ENCODE measurements around the gene OR2V2. TPM values are rescaled to one million over a fixed set of nuclear protein-coding genes. Genes with fewer than 3 reads are reported as not detected.

The OR2V2 gene
- total RNA-seq, 1 experiment from 2014 or later, result not detected

DNA sequence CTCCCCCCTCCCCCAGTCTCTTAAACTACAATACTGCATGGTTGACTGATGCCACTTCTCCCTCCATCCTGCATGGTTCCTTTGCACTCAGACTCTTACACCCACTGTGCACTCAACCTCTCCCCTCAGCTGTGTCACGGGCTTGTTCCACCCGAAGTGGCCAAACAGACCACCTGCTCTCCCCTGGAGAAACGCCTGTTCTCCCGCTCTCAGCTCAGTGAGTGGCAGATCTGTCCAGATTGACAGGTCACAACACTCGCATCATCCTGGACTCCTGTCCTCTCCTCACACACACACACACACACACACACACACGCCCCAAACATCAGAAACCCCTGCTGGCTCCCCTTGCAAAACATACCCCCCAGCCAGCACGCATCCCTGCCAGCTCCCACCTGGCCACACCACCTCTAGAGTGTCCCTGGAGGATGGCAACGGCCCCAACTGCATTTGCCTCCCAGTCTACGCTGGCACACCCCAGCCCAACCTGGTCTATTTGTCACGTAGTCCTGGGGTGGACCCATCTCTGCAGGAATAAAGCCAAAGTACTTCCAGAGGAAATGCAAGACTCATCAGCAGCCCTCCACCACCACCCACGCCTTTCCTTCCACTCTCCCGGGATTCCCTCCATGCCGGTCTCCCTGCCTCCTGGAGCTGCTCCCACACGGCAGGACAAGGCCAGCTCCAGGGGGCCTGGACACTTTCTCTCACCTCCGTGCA lies 19.3 kb upstream of the OR2V2 start:
- Mint-ChIP-seq H3K4me3 (no peak overlapping the region), H3K27ac (no peak overlapping the region), H3K36me3 (ENCODE audit: insufficient read depth in 1 of 3, low read depth in 3 of 3) (no peaks in the 10 kb centered on the region), H3K9me3 (peaks cover 0 to 7% of the 10 kb centered on the region in 2 experiments; a peak in 2 of 5 replicates), H3K4me1 (peaks cover 0 to 8% of the 10 kb centered on the region in 2 experiments; a peak in 1 of 4 replicates), H3K27me3 (ENCODE audit: low read depth) (peaks cover 44% of the 10 kb centered on the region)
- no peak overlapping the region for H2BK5ac ChIP-seq (ENCODE audit: insufficient read length, low read length)
- no peak overlapping the region for H3K4me2 ChIP-seq (ENCODE audit: insufficient read depth, insufficient read length, low read length)
- H3K27ac ChIP-seq (ENCODE audit: insufficient read length, low read depth, low read length), result no peak overlapping the region
- H2BK12ac ChIP-seq (ENCODE audit: insufficient read length, low read depth, low read length), result no peak overlapping the region
- no peak overlapping the region for H3K4ac ChIP-seq (ENCODE audit: low read depth, low read length)
- no peak overlapping the region for H2BK20ac ChIP-seq (ENCODE audit: low read depth, low read length, poor library complexity, severe bottlenecking)
- H2AK5ac ChIP-seq (ENCODE audit: insufficient read length, low read length), result no peak overlapping the region
- no peak overlapping the region for H4K5ac ChIP-seq (ENCODE audit: insufficient read length, low read depth, low read length)
- H3K23me2 ChIP-seq (ENCODE audit: insufficient read length, low read depth, low read length, poor library complexity, severe bottlenecking), result no peaks in the 10 kb centered on the region
- no peaks in the 10 kb centered on the region for H4K20me1 ChIP-seq (ENCODE audit: control insufficient read depth, insufficient read depth, insufficient read length)
- DNase-seq, result no peak
- H2BK120ac ChIP-seq (ENCODE audit: low read depth, low read length, poor library complexity, severe bottlenecking), result no peak overlapping the region
- no peaks in the 10 kb centered on the region for H3K4me1 ChIP-seq (ENCODE audit: insufficient read depth, low read length)
- no peak overlapping the region; the same call in 1 of the 2 replicates for H3K14ac ChIP-seq (ENCODE audit: insufficient read depth, low read length)
- no peak overlapping the region for H4K91ac ChIP-seq (ENCODE audit: insufficient read length, low read depth, low read length)
- H4K8ac ChIP-seq (replicated peaks; ENCODE audit: insufficient read length, low read depth, low read length), result no peak overlapping the region
- H3K56ac ChIP-seq (ENCODE audit: insufficient read length, low read depth, low read length), result no peak overlapping the region
- H2BK15ac ChIP-seq (ENCODE audit: low read depth, low read length), result no peak overlapping the region
- H2AFZ ChIP-seq (ENCODE audit: low read length), result no peak overlapping the region
- no peak overlapping the region for H3K18ac ChIP-seq (ENCODE audit: insufficient read length, low read depth, low read length)
- no peak overlapping the region for H3K23ac ChIP-seq (ENCODE audit: insufficient read length, low read depth, low read length)
- TF ChIP-seq, protein P1, sequence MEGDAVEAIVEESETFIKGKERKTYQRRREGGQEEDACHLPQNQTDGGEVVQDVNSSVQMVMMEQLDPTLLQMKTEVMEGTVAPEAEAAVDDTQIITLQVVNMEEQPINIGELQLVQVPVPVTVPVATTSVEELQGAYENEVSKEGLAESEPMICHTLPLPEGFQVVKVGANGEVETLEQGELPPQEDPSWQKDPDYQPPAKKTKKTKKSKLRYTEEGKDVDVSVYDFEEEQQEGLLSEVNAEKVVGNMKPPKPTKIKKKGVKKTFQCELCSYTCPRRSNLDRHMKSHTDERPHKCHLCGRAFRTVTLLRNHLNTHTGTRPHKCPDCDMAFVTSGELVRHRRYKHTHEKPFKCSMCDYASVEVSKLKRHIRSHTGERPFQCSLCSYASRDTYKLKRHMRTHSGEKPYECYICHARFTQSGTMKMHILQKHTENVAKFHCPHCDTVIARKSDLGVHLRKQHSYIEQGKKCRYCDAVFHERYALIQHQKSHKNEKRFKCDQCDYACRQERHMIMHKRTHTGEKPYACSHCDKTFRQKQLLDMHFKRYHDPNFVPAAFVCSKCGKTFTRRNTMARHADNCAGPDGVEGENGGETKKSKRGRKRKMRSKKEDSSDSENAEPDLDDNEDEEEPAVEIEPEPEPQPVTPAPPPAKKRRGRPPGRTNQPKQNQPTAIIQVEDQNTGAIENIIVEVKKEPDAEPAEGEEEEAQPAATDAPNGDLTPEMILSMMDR (conservative IDR thresholded peaks at IDR 0.05), result no peak
- H3K27me3 ChIP-seq (ENCODE audit: insufficient read depth, low read length), result no peaks in the 10 kb centered on the region; the same call in 1 of the 2 replicates
- no CpG with 5 or more reads among the region's 15 CpGs for WGBS (ENCODE audit: extremely low coverage, insufficient read length, low lambda C conversion rate)
- H3K9ac ChIP-seq (ENCODE audit: extremely low read depth, insufficient read length, low read length), result no peak overlapping the region
- no peaks in the 10 kb centered on the region for H3K79me1 ChIP-seq (ENCODE audit: insufficient read depth, low read depth, low read length, poor library complexity, severe bottlenecking)
- no peak overlapping the region for H3T11ph ChIP-seq (ENCODE audit: low read length)
- H3K79me2 ChIP-seq (ENCODE audit: insufficient read depth, low read length), result no peaks in the 10 kb centered on the region
- H3K9me3 ChIP-seq (ENCODE audit: control insufficient read depth, low read depth, low read length), result no peaks in the 10 kb centered on the region

All from H9 (cell line).